Measurements from ENCODE around the gene FOXG1.

The FOXG1 gene

DNA sequence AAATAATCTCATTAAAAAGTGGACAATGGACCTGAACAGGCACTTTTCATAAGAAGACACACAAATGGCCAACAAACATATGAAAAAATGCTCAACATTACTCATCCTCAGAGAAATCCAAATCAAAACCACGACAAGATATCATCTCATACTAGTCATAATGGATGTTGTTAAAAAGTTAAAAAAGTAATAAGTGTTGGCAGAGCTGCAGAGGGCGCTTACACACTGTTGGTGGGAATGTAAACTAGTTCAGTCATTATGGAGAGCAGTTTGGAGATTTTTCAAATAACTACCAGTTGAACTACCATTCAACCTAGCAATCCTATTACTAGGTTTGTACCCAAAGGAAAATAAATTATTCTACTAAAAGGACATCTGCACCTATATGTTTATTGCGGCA, 47.2 kb downstream of the FOXG1 start:
- no peak for DNase-seq (ENCODE audit: low read depth in 1 of 2, low spot score in 1 of 2)
- Histone ChIP-seq H3K4me3 (replicated peaks; ENCODE audit: insufficient read depth, low read length) (no peak overlapping the region), H3K27ac (replicated peaks) (no peak overlapping the region), H3K27me3 (ENCODE audit: insufficient read depth, poor library complexity, severe bottlenecking) (no peaks in the 10 kb centered on the region)
- TF ChIP-seq SPI1 (IDR thresholded peaks at IDR 0.05; ENCODE audit: borderline replicate concordance, low read depth) (no peak), POLR2AphosphoS5 (IDR thresholded peaks at IDR 0.05; ENCODE audit: low read depth) (no peak), GABPA (IDR thresholded peaks at IDR 0.05; ENCODE audit: low read depth) (no peak), CTCF (IDR thresholded peaks at IDR 0.05; ENCODE audit: insufficient read depth, low read length) (no peak)
- TF ChIP-seq, protein P1, sequence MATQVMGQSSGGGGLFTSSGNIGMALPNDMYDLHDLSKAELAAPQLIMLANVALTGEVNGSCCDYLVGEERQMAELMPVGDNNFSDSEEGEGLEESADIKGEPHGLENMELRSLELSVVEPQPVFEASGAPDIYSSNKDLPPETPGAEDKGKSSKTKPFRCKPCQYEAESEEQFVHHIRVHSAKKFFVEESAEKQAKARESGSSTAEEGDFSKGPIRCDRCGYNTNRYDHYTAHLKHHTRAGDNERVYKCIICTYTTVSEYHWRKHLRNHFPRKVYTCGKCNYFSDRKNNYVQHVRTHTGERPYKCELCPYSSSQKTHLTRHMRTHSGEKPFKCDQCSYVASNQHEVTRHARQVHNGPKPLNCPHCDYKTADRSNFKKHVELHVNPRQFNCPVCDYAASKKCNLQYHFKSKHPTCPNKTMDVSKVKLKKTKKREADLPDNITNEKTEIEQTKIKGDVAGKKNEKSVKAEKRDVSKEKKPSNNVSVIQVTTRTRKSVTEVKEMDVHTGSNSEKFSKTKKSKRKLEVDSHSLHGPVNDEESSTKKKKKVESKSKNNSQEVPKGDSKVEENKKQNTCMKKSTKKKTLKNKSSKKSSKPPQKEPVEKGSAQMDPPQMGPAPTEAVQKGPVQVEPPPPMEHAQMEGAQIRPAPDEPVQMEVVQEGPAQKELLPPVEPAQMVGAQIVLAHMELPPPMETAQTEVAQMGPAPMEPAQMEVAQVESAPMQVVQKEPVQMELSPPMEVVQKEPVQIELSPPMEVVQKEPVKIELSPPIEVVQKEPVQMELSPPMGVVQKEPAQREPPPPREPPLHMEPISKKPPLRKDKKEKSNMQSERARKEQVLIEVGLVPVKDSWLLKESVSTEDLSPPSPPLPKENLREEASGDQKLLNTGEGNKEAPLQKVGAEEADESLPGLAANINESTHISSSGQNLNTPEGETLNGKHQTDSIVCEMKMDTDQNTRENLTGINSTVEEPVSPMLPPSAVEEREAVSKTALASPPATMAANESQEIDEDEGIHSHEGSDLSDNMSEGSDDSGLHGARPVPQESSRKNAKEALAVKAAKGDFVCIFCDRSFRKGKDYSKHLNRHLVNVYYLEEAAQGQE (IDR thresholded peaks at IDR 0.05; ENCODE audit: insufficient replicate concordance, low read depth), result no peak
